HPDE6-E6E7 (cell line): ENCODE results near the gene HMX1.

Experiments
- DNase-seq: peaks from one replicate; pipeline ENCODE4 v3.0.0; 2011; ENCODE audit warnings: missing footprints; ENCODE audit errors: extremely low spot score

The HMX1 gene

DNA sequence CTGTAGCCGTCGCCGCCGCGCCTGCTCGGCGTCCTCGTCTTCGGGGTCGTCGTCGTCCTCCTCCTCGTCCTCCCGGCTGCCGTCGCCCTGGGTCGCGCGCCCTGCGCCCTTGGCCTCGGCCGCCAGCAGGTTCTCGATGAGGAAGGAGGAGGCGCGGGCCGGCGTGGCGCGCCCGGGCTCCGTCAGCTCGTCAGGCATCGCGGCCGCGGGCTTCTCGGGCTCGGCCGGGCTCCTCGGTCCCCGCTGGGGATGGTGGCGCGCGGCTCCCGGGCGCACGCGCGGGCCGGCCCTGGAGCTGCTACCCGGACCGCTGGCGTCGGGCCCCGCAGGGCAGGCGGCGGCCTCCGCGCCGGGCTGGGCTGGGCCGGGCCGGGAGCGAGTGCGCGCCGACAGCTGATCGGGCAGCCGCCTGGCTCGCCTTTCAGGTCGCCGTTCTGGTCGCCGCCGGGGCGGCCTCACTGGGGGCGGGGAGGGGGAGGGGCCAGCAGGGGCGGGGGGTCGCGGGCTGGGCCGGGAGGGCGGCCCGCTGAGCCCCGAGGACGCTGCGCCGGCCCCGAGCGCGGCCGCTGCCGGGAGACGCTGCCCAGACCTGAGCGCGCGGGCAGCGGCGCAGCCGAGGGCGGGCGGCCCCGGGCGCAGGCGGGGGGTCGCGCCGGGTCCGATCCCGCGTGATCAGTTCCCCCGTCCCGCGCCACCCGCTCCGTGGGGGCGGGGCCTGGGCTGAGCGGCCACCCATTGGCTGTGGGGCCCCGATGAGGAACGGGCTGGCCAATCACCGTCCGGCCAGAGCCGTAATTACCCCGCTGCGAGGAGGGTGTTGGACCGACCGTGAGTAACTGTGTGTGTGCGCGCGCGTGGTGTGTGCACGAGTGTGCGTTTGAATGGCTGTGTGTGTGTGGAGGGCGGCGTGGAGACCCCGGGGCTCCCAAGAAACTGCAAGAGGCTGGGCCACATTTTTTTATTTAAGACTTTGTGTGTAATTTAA, at the start of gene HMX1:
TSS of gene HMX1 (minus strand) at position 423 of the 985 bp plus-strand sequence. CDS start at position 198, 225 bp downstream.
- no peak for DNase-seq

DNA sequence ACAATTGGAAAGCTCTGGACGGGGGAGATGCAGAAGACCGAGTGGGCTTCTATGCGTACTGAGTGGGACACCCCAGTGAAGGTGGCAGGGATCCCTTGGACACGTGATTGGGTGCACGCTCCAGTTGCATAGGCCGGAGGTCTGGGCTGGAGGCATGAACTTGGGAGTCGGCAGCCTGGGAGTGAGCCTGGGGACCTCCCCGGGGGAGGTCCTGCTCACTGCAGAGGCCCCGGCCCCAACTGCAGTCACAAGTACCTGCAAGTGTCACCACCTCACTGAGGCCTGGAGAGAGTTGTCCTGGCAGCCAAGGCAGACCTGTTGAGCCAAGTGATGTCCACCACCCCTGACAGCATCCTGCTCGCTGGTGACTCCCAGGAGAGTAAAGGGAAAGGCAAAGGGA, 49.3 kb upstream of the HMX1 start:
- DNase-seq = no peak

DNA sequence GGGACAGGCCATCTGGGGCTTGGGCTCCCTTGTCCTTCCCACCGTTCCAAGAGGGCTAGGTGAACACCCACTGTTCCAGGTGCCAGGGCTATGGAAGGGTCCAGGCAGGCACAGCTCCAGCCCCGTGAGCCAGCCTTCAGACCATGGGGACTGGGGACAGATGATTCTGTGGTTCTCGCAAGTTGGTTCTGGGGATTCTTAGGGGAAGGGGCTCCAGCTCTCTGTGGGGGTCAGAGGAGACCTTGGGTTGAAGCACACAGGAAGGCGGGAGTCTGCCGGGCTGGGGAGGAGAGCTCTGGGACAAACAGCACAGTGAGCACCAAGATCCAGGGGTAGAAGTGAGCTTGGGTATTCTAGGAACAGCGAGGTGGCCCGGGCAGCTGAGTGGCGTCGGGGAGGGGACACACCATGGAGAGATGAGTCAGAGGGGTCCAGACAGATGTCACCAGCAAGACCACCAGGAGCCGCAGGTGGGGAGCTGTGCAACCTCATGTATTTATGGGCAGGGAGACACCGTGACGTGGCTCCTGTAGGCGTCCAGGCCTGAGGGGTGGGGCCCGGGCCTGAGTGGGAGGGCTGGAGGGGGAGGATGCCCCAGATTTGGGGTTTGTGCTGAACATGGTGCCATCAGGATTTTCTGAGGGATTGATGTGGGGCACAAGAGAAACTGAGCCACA, 48.8 kb upstream of the HMX1 start:
- DNase-seq = no peak

DNA sequence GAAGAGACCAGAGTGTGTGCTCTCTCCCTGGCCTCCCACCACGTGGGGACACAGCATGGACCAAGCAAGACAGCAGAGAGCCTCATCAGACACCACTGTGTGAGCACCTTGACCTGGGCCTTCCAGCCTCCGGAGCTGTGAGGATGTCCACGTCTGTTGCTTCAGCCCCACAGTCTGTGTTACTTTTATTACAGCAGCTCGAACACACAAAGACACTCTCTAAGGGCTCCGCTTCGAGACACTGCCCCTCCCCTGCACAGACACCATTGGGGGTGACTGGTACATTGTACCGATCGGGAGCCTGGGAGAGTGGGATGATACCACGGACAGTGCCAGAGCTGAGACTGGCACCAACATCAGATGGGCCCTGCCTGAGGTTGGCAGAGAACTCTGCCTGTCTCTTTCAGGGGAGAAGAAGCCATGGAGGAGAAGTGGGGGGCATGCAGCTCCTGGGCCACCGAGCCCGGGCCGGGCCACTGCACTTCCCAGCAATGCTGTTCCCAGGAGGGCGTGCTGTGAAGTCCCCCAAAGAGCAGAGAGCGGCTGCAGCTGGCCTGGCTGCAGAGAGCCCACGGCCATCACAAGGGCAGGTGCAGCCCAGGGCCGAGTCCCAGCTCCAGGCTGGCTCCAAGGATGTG, 48.1 kb upstream of the HMX1 start:
- DNase-seq = no peak

- peak; percentile 16 for DNase-seq
Measured at GRCh38 chr4:8917868-8918783, 46.5 kb upstream of the HMX1 start.

GRCh38 chr4:8917321-8917811, 45.7 kb upstream of the HMX1 start:
- no peak for DNase-seq

DNA sequence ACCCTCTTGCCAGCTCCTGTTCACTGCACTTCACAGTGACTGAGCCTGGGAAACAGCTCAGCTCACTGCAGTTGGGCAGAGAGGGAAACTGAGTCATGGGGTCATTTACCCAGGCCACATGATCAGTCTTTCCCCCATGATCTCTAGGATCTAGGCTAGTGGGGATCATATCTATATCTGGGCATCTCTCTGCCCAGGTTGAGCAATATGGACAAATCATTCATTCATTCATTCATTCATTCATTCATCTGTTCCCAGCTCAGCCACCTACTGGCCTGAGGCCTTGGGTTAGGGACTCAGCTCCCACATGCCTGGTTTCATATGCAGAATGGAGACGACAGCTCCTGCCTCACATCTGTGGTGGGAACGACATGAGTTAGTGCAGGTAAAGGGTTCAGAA, 45.3 kb upstream of the HMX1 start:
- DNase-seq = no peak

- DNase-seq = no peak
Measured at GRCh38 chr4:8916351-8916885, 44.8 kb upstream of the HMX1 start.

- DNase-seq = no peak
Measured at GRCh38 chr4:8915201-8916200, 43.9 kb upstream of the HMX1 start.

DNA sequence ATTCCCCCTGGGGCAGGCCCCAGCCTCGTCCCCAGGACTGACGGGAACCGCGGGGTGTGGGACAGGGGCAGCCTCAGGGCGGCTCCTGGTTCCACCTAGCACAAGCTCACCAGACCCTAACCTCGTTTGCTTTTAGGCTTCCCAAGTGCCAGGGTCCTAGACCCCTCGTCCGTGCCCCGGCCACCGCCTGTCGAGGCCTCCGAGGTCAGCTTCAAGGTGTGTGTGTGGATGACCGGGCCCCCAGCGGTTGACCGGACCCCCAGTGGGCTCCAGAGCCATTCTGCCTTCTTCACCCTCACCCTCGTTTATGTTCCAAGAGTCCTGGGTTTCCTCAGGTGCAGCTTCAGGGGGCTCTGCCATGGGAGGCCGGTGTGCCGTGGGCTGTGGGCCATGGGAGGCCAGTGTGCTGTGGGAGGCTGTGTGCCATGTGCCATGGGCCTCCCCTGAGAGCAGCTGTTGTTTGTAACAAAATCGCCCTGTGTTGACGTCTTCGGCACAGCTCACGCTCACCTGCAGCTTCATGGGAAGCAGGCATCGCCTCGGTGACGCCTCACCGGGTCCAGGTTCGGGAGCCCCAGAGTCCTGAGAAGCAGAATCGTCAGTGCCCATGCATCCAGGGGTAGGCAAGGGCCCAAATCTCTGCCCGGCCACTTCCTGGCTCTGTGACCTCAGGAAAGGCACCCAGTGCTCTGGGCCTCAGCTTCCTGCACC, 43.0 kb upstream of the HMX1 start:
- DNase-seq = no peak

DNA sequence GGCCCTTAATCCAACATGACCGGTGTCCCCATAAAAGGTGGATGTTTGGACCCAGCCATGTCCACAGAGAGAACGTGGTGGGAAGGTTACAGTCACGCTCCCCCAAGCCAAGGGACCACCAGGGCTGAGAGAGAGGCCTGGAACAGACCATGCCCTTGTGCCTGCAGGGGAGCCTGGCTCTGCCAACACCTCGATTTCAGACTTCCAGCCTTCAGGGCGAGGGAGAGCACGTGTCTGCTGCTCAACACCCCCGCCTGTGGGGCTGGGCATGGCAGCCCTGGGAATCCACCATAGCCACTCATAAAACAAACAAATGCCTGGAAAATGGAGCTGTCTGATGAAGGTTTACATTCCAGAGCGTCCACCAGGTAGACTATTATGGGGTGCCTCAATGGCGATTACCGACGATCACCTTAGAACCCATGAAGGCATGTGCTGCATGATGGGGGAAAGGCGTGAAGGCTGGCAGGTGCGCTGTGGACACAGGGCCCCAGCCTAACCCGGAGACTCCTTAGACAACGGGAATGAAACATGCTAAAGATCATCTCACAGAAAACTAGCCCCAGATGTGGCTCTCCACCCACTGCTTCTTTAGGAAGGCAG, 42.3 kb upstream of the HMX1 start:
- DNase-seq = no peak

DNA sequence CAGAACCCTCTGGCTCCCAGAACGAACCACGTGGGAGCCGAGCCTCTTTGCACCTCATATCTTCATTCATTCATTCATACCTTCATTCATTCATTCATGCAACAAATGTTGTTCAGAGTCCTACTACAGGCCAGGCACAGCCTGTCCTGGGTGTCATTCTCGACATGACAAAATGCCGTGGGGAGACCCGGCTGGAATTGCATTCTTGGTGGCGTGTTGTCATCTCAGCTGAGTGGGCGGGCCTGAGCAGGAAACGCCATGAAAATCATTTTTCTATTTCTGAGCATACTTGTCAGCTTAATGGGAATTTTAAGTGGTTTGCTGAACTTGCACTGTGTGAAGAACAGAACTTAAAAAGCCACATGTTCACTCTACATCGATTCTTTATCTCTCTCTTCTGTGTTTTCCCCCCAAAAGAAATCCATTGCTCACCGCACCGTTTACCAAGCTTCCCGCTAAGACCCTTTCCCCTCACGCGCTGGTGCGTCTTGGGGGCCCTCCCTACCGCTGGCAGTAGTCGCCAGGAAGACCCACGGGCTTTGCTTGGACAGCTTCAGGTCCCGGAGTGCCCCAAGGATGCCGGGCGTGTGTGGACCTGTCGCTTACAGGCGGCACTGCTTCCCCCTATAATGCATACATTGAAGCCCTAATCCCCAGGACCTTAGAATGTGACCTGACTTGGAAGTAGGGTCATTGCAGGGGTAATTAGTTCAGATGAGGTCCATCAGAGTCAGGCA, 41.6 kb upstream of the HMX1 start:
- DNase-seq = no peak

DNA sequence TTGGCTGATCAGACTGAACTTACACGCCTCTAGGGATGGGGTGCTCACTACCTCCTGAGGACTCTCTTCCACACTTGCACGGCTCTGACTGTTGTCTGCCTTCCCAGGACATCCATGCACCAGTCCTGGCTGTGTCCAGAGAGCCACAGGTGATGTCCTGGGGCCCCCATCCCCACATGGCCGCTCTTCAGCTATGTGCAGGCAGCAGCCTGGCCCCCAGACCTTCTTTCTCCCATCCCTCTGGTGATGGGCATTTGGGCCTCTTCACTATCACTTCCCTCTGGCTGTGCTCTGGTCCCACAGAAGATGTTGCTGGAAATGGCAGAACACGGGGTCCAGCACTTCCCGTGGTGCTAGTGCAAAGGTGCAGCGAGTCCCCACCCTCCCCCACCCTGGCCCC, 40.9 kb upstream of the HMX1 start:
- no peak for DNase-seq

DNA sequence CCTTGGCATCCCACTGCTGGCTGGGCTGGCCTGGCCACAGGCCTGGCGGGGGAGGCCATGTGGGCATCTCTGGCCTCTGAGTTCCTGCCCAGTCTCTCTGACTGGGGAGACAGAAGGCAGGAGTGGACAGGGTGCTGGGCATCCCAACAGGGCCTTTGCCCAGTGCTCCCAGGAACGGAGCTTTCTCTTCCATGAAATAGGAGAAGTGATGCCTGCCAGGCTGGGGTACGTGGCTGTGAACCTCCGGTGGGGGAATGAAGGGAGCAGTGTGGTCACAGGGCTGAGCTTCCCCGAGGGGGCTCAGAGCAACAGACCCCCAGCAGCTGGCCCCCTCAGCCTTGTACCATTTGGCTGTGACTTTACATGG, 40.4 kb upstream of the HMX1 start:
- DNase-seq = no peak

GRCh38 chr4:8911316-8912088, 39.9 kb upstream of the HMX1 start:
- DNase-seq = no peak

DNA sequence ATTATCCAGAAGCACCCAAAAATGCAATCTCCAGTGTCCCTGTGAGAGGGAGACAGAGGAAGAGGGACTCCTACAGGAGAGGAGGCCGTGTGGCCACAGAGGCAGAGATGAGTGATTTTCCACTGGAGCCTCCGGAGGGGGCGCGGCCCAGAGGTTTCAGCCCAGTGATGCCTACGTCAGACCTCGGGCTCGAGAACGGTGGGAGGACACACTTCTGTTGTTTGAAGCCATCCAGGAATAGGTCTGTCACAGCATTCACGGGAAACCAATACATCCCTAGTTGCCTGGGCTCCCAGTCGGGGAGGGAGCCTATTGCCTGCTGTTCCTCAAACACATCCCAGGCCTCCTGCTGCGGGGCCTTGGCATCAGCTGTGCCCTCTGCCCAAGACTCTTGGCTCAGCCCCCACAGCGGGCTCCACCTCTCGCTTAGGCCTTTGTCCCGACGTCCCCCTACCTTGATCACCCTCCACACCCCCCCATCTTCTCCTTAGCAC, 39.2 kb upstream of the HMX1 start:
- DNase-seq = no peak
